HepG2 (cell line): Measurements from ENCODE around the gene TMEM225. TPM values are rescaled to one million over a fixed set of nuclear protein-coding genes. Genes with fewer than 3 reads are reported as not detected.

Source experiments
- ATAC-seq: fragments of 200-7000 bp; cut with Tn5 transposase; 3 replicates; pipeline ENCODE4 v1.9.1; 2020; ENCODE audit warnings: mild to moderate bottlenecking, moderate library complexity
- BruUV-seq: library from RNA; stranded (reverse); fragments of 400-500 nt; replicated peaks from 2 replicates; lab custom pipeline; 2021; lab: Mats Ljungman, UMichigan
- CTCF ChIA-PET: fragments of 300-600 bp; formaldehyde crosslinking; extraction: SDS; loops from one replicate; lab custom pipeline; 2021; ENCODE audit warnings: low total read pairs, inconsistent platforms, low intra/inter-chr PET ratio; lab: Yijun Ruan, JAX
- POLR2A ChIA-PET: fragments of 350-600 bp; sonication (Branson Sonifier 250); formaldehyde crosslinking; loops from one replicate; lab custom pipeline; 2020; ENCODE audit warnings: antibody characterized with exemption, inconsistent platforms; lab: Yijun Ruan, JAX
- DNase-seq: peaks from one replicate; pipeline ENCODE4 v3.0.0-alpha.2; 2015; ENCODE audit warnings: low spot score
- FAIRE-seq: peaks from 3 replicates; lab custom pipeline; 2011; peaks lifted over from hg19 to GRCh38; lab: Jason Lieb, UNC
- H2AFZ ChIP-seq: one replicate; pipeline ENCODE4 v1.6.1; 2011; ENCODE audit warnings: low read length, inconsistent platforms
- H3K27ac ChIP-seq: fragments of 300-600 bp; 3 replicates; pipeline ENCODE4 v1.8.0; 2011; ENCODE audit warnings: mixed run types, mild to moderate bottlenecking, mixed read lengths, low read length, inconsistent platforms; ENCODE audit not compliant: insufficient read depth; ENCODE audit errors: extremely low read length
- H3K27me3 ChIP-seq, 2 experiments: fragments of 200-600 bp in 1 of 2; 2 replicates in 1 of 2; 3 replicates in 1 of 2; pipeline versions ENCODE4 v1.6.0 to v1.8.0; 2011; ENCODE audit warnings: low read length in 2 of 2, mild to moderate bottlenecking in 2 of 2, moderate library complexity in 2 of 2, inconsistent platforms in 1 of 2; ENCODE audit not compliant: insufficient read depth in 2 of 2, control insufficient read depth in 1 of 2
- H3K36me3 ChIP-seq, 2 experiments: fragments of 200-600 bp in 1 of 2; replicated peaks in 1 of 2; 2 replicates in 1 of 2; 3 replicates in 1 of 2; pipeline versions ENCODE4 v1.5.1 to v1.8.0; 2011; ENCODE audit warnings: low read length in 2 of 2, inconsistent platforms in 1 of 2; ENCODE audit not compliant: insufficient read depth in 2 of 2, control insufficient read depth in 1 of 2
- H3K4me1 ChIP-seq: 2 replicates; pipeline ENCODE4 v1.5.1; 2012; ENCODE audit warnings: low read length, inconsistent platforms; ENCODE audit not compliant: insufficient read depth
- H3K4me2 ChIP-seq: 2 replicates; pipeline ENCODE4 v1.6.0; 2011; ENCODE audit warnings: low read depth, low read length, inconsistent platforms
- H3K4me3 ChIP-seq, 3 experiments: fragments of 200-600 bp in 1 of 3; sonication (generic), shearing (Covaris generic) in 1 of 3; replicated peaks in 1 of 3; 2 replicates each; pipeline ENCODE4 v1.5.1; 2011 to 2016; ENCODE audit warnings: low read length in 3 of 3, inconsistent platforms in 2 of 3, low read depth in 2 of 3, mild to moderate bottlenecking in 2 of 3, control low read depth in 1 of 3, mixed read lengths in 1 of 3; ENCODE audit not compliant: insufficient read depth in 1 of 3
- H3K79me2 ChIP-seq: one replicate; pipeline ENCODE4 v1.6.1; 2011; ENCODE audit warnings: low read length, inconsistent platforms; ENCODE audit not compliant: insufficient read depth
- H3K9ac ChIP-seq: 2 replicates; pipeline ENCODE4 v1.6.0; 2011; ENCODE audit warnings: mild to moderate bottlenecking, low read depth, low read length, inconsistent platforms; ENCODE audit not compliant: insufficient read depth
- H3K9me3 ChIP-seq: 2 replicates; pipeline ENCODE4 v1.5.1; 2012; ENCODE audit warnings: mild to moderate bottlenecking, low read length
- H4K20me1 ChIP-seq: 2 replicates; pipeline ENCODE4 v1.6.0; 2011; ENCODE audit warnings: inconsistent platforms, mild to moderate bottlenecking, low read length, moderate library complexity; ENCODE audit not compliant: insufficient read depth
- ARNT ChIP-seq: fragments of 450-650 bp; IDR thresholded peaks from 2 replicates; pipeline ENCODE4 v1.6.1; 2017
- DR1 ChIP-seq: sonication (generic); formaldehyde crosslinking; IDR thresholded peaks from 2 replicates; pipeline ENCODE4 v1.8.0; 2021; ENCODE audit warnings: mild to moderate bottlenecking, missing genetic modification reagents, inconsistent platforms
- GABPA ChIP-seq, 2 experiments: IDR thresholded peaks; 2 replicates each; pipeline ENCODE4 v1.6.1; 2011 to 2016; ENCODE audit warnings: low read depth in 2 of 2, low read length in 1 of 2, missing biosample characterization in 1 of 2, missing genetic modification characterization in 1 of 2
- HNF4G ChIP-seq, 2 experiments: sonication (generic) in 1 of 2; formaldehyde crosslinking in 1 of 2; IDR thresholded peaks; 2 replicates each; pipeline versions ENCODE4 v1.4.0 to v1.6.1; 2011 to 2020; ENCODE audit warnings: borderline replicate concordance in 2 of 2, low read depth in 2 of 2, mild to moderate bottlenecking in 2 of 2, low read length in 1 of 2, missing genetic modification reagents in 1 of 2, moderate library complexity in 1 of 2
- IRF2 ChIP-seq: IDR thresholded peaks from 2 replicates; pipeline ENCODE4 v1.6.1; 2018; ENCODE audit warnings: missing genetic modification reagents, missing compliant biosample characterization
- MTF1 ChIP-seq: sonication (generic); formaldehyde crosslinking; IDR thresholded peaks from 2 replicates; pipeline ENCODE4 v1.5.0; 2020; ENCODE audit warnings: missing genetic modification reagents
- PHF20 ChIP-seq: sonication (generic); formaldehyde crosslinking; IDR thresholded peaks from 2 replicates; pipeline ENCODE4 v1.5.0; 2020; ENCODE audit warnings: mild to moderate bottlenecking, missing genetic modification reagents
- SSRP1 ChIP-seq: IDR thresholded peaks from 2 replicates; pipeline ENCODE4 v1.6.1; 2016; ENCODE audit warnings: control low read depth
- ZNF468 ChIP-seq: sonication (generic); formaldehyde crosslinking; IDR thresholded peaks from 2 replicates; pipeline ENCODE4 v1.8.0; 2022; ENCODE audit warnings: mild to moderate bottlenecking, moderate library complexity, missing genetic modification reagents
- ZNF557 ChIP-seq: sonication (generic); formaldehyde crosslinking; IDR thresholded peaks from 2 replicates; pipeline ENCODE4 v1.4.0; 2020; ENCODE audit warnings: missing genetic modification reagents
- WGBS: methylation state at CpG from one replicate; pipeline ENCODE4 v1.1.6; 2017; ENCODE audit warnings: low lambda C conversion rate; 5-methylcytosine and 5-hydroxymethylcytosine counted together
- in situ Hi-C: cut with HindIII; loops from 2 replicates; pipeline ENCODE4 v1.10.0; 2017; ENCODE audit warnings: low pct_unique_long_range_greater_than_20kb; ENCODE audit not compliant: extremely low pct_ligation_motif_present
- intact Hi-C: fragments of 100-400 bp; cut with micrococcal nuclease; formaldehyde crosslinking; loops from one replicate; pipeline ENCODE4 v1.10.0; 2022; ENCODE audit not compliant: unreplicated experiment
- polyA plus RNA-seq, 8 experiments: library from polyadenylated mRNA; depleted of rRNA in 3 of 8; stranded (reverse) in 7 of 8; unstranded in 1 of 8; fragments of >200 nt; fragmentation: Illumina TruSeq in 4 of 8; extraction: Trizol in 4 of 8; gene quantifications; 2 replicates each; pipeline versions ENCODE4 v1.2.1 to v1.2.3, GENCODE V29; 2011 to 2016; ENCODE audit warnings: low read depth in 4 of 8, missing spikeins in 1 of 8, mixed read lengths in 1 of 8; ENCODE audit not compliant: insufficient read depth in 1 of 8
- total RNA-seq, 5 experiments: library from RNA; depleted of rRNA; stranded (reverse); fragments of >200 nt; fragmentation: Illumina TruSeq; extraction: Trizol; gene quantifications; 2 replicates each; pipeline ENCODE4 v1.2.3, GENCODE V29; 2016; ENCODE audit warnings: low read depth in 1 of 5
- TF ChIP-seq, protein P1 (sequence below): sonication (generic); formaldehyde crosslinking; IDR thresholded peaks from 2 replicates; pipeline ENCODE4 v1.5.1; 2020; ENCODE audit warnings: missing genetic modification reagents, mild to moderate bottlenecking, borderline replicate concordance
- TF ChIP-seq, protein P2 (sequence below): sonication (generic); formaldehyde crosslinking; IDR thresholded peaks from 2 replicates; pipeline ENCODE4 v1.4.0; 2020; ENCODE audit warnings: missing genetic modification reagents, borderline replicate concordance
- TF ChIP-seq, protein P3 (sequence below): sonication (generic); formaldehyde crosslinking; IDR thresholded peaks from 2 replicates; pipeline ENCODE4 v1.4.0; 2020; ENCODE audit warnings: missing genetic modification reagents
- TF ChIP-seq, protein P4 (sequence below): IDR thresholded peaks from 2 replicates; pipeline ENCODE4 v1.6.1; 2016; ENCODE audit warnings: low read depth

The TMEM225 gene
- total and polyA plus RNA-seq, 2 of the 13 experiments (the other 11 are each of a cell fraction or from before 2014, with no cell fraction given) = not detected

DNA sequence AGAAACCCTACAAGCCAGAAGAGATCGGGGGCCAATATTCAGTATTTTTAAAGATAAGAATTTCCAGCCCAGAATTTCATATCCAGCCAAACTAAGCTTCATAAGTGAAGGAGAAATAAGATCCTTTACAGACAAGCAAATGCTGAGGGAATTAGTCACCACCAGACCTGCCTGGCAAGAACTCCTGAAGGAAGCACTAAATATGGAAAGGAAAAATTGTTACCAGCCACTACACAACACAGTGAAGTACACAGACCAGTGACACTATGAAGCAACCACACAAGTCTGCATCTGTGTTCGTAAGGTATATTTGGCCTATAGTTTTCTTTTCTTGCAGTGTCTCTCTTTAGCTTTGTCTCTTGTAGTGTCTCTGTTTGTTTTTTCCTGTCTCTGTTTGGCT, 29.0 kb downstream of the TMEM225 start (continued):
- TF ChIP-seq HNF4G (IDR thresholded peaks at IDR 0.05; ENCODE audit: borderline replicate concordance, low read depth, low read length) = no peak
- TF ChIP-seq HNF4G (CRISPR knock-in tag; IDR thresholded peaks at IDR 0.05; ENCODE audit: borderline replicate concordance, low read depth) = no peak
- TF ChIP-seq DR1 = no peak
- no peak for TF ChIP-seq ARNT
- no peak for TF ChIP-seq ZNF468 (CRISPR knock-in tag)
- TF ChIP-seq, protein P1, sequence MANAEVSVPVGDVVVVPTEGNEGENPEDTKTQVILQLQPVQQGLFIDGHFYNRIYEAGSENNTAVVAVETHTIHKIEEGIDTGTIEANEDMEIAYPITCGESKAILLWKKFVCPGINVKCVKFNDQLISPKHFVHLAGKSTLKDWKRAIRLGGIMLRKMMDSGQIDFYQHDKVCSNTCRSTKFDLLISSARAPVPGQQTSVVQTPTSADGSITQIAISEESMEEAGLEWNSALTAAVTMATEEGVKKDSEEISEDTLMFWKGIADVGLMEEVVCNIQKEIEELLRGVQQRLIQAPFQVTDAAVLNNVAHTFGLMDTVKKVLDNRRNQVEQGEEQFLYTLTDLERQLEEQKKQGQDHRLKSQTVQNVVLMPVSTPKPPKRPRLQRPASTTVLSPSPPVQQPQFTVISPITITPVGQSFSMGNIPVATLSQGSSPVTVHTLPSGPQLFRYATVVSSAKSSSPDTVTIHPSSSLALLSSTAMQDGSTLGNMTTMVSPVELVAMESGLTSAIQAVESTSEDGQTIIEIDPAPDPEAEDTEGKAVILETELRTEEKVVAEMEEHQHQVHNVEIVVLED (CRISPR knock-in tag) = no peak
- TF ChIP-seq, all 625 proteins: peak for 0

DNA sequence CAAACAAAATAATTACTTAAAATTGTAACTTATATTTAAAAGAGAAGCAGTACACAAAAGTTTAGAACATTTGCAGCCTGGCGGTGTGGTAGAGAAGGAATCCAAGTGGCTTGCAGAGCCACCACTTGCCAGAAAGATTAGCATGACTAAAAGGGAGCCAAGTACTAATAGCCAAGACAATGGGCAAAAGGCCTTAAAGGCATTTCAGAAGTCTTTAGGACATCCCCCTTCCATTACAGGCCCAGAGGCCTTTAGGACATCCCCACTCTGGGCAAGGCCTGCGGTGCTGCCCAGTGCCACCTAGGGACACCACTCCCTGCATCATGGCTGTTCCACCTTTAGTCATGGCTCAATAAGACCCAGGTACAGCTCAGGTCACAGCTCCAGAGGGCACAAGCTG, 32.4 kb downstream of the TMEM225 start:
- BruUV-seq = no TSS peak
- Histone ChIP-seq H3K9me3 (peaks cover 35% of the 10 kb centered on the region), H4K20me1 (no peaks in the 10 kb centered on the region), H3K27ac (no peak overlapping the region), H3K4me1 (no peaks in the 10 kb centered on the region), H2AFZ (no peak overlapping the region), H3K27me3 (no peaks in the 10 kb centered on the region), H3K9ac (no peak overlapping the region), H3K79me2 (no peaks in the 10 kb centered on the region), H3K4me2 (no peak overlapping the region), H3K36me3 (no peaks in the 10 kb centered on the region), H3K4me3 (no peak overlapping the region)
- ATAC-seq (no peak), DNase-seq (no peak), FAIRE-seq (no peak)
- in situ Hi-C loops (no loop called here), intact Hi-C loops (no loop called here)
- WGBS = 43% methylated on average over 2 of the region's 2 CpGs
- POLR2A ChIA-PET = no interaction called here
- TF ChIP-seq SSRP1 (no peak), MTF1 (CRISPR knock-in tag) (no peak), GABPA (IDR thresholded peaks at IDR 0.05; ENCODE audit: low read depth, low read length) (no peak), GABPA (CRISPR knock-in tag; IDR thresholded peaks at IDR 0.05; ENCODE audit: low read depth) (no peak), PHF20 (CRISPR knock-in tag) (no peak), ZNF557 (CRISPR knock-in tag) (no peak), IRF2 (CRISPR knock-in tag) (no peak)
- TF ChIP-seq, protein P2, sequence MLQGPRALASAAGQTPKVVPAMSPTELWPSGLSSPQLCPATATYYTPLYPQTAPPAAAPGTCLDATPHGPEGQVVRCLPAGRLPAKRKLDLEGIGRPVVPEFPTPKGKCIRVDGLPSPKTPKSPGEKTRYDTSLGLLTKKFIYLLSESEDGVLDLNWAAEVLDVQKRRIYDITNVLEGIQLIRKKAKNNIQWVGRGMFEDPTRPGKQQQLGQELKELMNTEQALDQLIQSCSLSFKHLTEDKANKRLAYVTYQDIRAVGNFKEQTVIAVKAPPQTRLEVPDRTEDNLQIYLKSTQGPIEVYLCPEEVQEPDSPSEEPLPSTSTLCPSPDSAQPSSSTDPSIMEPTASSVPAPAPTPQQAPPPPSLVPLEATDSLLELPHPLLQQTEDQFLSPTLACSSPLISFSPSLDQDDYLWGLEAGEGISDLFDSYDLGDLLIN = no peak
- TF ChIP-seq, protein P3, sequence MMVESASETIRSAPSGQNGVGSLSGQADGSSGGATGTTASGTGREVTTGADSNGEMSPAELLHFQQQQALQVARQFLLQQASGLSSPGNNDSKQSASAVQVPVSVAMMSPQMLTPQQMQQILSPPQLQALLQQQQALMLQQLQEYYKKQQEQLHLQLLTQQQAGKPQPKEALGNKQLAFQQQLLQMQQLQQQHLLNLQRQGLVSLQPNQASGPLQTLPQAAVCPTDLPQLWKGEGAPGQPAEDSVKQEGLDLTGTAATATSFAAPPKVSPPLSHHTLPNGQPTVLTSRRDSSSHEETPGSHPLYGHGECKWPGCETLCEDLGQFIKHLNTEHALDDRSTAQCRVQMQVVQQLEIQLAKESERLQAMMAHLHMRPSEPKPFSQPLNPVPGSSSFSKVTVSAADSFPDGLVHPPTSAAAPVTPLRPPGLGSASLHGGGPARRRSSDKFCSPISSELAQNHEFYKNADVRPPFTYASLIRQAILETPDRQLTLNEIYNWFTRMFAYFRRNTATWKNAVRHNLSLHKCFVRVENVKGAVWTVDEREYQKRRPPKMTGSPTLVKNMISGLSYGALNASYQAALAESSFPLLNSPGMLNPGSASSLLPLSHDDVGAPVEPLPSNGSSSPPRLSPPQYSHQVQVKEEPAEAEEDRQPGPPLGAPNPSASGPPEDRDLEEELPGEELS = no peak
- TF ChIP-seq, protein P4, sequence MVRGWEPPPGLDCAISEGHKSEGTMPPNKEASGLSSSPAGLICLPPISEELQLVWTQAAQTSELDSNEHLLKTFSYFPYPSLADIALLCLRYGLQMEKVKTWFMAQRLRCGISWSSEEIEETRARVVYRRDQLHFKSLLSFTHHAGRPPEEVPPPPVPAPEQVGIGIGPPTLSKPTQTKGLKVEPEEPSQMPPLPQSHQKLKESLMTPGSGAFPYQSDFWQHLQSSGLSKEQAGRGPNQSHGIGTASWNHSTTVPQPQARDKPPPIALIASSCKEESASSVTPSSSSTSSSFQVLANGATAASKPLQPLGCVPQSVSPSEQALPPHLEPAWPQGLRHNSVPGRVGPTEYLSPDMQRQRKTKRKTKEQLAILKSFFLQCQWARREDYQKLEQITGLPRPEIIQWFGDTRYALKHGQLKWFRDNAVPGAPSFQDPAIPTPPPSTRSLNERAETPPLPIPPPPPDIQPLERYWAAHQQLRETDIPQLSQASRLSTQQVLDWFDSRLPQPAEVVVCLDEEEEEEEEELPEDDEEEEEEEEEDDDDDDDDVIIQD (CRISPR knock-in tag) = no peak
- CTCF ChIA-PET = no interaction called here
